H1 (cell line): Measurements from ENCODE around the gene ADGRL3. TPM values are rescaled to one million over a fixed set of nuclear protein-coding genes. Genes with fewer than 3 reads are reported as not detected.
"Not testable (repeated sequence)": the region's sequence is repeated elsewhere in the genome, so short reads cannot be mapped to it uniquely, and the experiment has no call there.

Experiments
- CTCF ChIA-PET: fragments of 300-600 bp; sonication (Branson Sonifier 250); formaldehyde crosslinking; loops from one replicate; lab custom pipeline; 2021; ENCODE audit not compliant: partially characterized antibody; lab: Charles Lee
- POLR2A ChIA-PET: fragments of 300-600 bp; sonication (Branson Sonifier 250); formaldehyde crosslinking; loops from one replicate; lab custom pipeline; 2021; ENCODE audit warnings: inconsistent platforms; ENCODE audit not compliant: partially characterized antibody; lab: Charles Lee
- DNase-seq, 2 experiments: peaks; one replicate each; pipeline versions ENCODE4 v3.0.0 to v3.0.0-alpha.2; 2010 to 2022; ENCODE audit warnings: low spot score in 2 of 2, low read depth in 1 of 2, mixed read lengths in 1 of 2
- FAIRE-seq: peaks from 2 replicates; lab custom pipeline; 2011; peaks lifted over from hg19 to GRCh38; lab: Jason Lieb, UNC
- H2AFZ ChIP-seq: 2 replicates; pipeline ENCODE4 v1.8.1; 2012; ENCODE audit warnings: low read length, inconsistent platforms
- H2AK5ac ChIP-seq: 2 replicates; pipeline ENCODE4 v1.6.1; 2013; ENCODE audit warnings: low read depth, low read length
- H2BK120ac ChIP-seq: replicated peaks from 2 replicates; pipeline ENCODE3; 2013; ENCODE audit warnings: low read depth, low read length, inconsistent platforms
- H2BK12ac ChIP-seq: 2 replicates; pipeline ENCODE4 v1.6.1; 2013; ENCODE audit warnings: low read depth, low read length
- H2BK15ac ChIP-seq: 2 replicates; pipeline ENCODE4 v1.6.1; 2013; ENCODE audit warnings: low read length
- H2BK20ac ChIP-seq: 2 replicates; pipeline ENCODE4 v1.6.1; 2013; ENCODE audit warnings: low read length
- H2BK5ac ChIP-seq: 2 replicates; pipeline ENCODE4 v1.6.1; 2013; ENCODE audit warnings: low read depth, low read length
- H3K14ac ChIP-seq: 2 replicates; pipeline ENCODE4 v1.6.1; 2013; ENCODE audit warnings: inconsistent platforms; ENCODE audit not compliant: insufficient read length
- H3K18ac ChIP-seq: 2 replicates; pipeline ENCODE4 v1.6.1; 2013; ENCODE audit warnings: low read length; ENCODE audit errors: extremely low read depth
- H3K23ac ChIP-seq: 2 replicates; pipeline ENCODE4 v1.6.1; 2013; ENCODE audit warnings: inconsistent platforms; ENCODE audit not compliant: insufficient read length
- H3K23me2 ChIP-seq: 2 replicates; pipeline ENCODE4 v1.6.1; 2013; ENCODE audit warnings: low read depth, low read length
- H3K27ac ChIP-seq: 2 replicates; pipeline ENCODE4 v1.6.1; 2011; ENCODE audit warnings: low read depth, low read length, inconsistent platforms
- H3K27me3 ChIP-seq, 4 experiments: replicated peaks in 1 of 4; 1 replicate in 1 of 4; 2 replicates in 3 of 4; pipeline versions ENCODE4 v1.6.1 to v1.8.1; 2011 to 2013; ENCODE audit warnings: low read length in 3 of 4, mild to moderate bottlenecking in 3 of 4, inconsistent platforms in 2 of 4, mixed read lengths in 2 of 4, moderate library complexity in 1 of 4; ENCODE audit not compliant: control insufficient read depth in 3 of 4, insufficient read depth in 3 of 4; ENCODE audit errors: extremely low read depth in 1 of 4
- H3K36me3 ChIP-seq, 4 experiments: 2 replicates each; pipeline versions ENCODE4 v1.6.1 to v1.8.1; 2011 to 2013; ENCODE audit warnings: mild to moderate bottlenecking in 4 of 4, low read length in 3 of 4, moderate library complexity in 2 of 4, control low read depth in 1 of 4, inconsistent platforms in 1 of 4; ENCODE audit not compliant: insufficient read depth in 4 of 4, control insufficient read depth in 2 of 4
- H3K4ac ChIP-seq: replicated peaks from 2 replicates; pipeline ENCODE3; 2013; ENCODE audit warnings: low read length, low read depth, mixed read lengths, inconsistent platforms; ENCODE audit not compliant: insufficient read length
- H3K4me1 ChIP-seq, 4 experiments: replicated peaks in 1 of 4; 1 replicate in 1 of 4; 2 replicates in 3 of 4; pipeline versions ENCODE4 v1.6.1 to v1.8.1; 2011 to 2013; ENCODE audit warnings: low read length in 3 of 4, inconsistent platforms in 2 of 4, mixed read lengths in 1 of 4; ENCODE audit not compliant: insufficient read depth in 4 of 4, control insufficient read depth in 3 of 4
- H3K4me2 ChIP-seq, 2 experiments: 2 replicates each; pipeline versions ENCODE4 v1.6.1 to v1.8.1; 2011 to 2013; ENCODE audit warnings: low read depth in 2 of 2, low read length in 2 of 2, control low read depth in 1 of 2, inconsistent platforms in 1 of 2, mild to moderate bottlenecking in 1 of 2; ENCODE audit not compliant: insufficient read depth in 1 of 2
- H3K4me3 ChIP-seq, 4 experiments: fragments of 200-600, 300-600 bp in 1 of 4; sonication (generic), shearing (Covaris generic), sonication (Bioruptor Twin) in 1 of 4; 2 replicates each; pipeline versions ENCODE4 v1.5.1 to v1.8.1; 2011 to 2016; ENCODE audit warnings: low read length in 4 of 4, low read depth in 3 of 4, control low read depth in 2 of 4, inconsistent platforms in 2 of 4, mild to moderate bottlenecking in 2 of 4, mixed read lengths in 1 of 4, moderate library complexity in 1 of 4; ENCODE audit not compliant: insufficient read depth in 2 of 4; ENCODE audit errors: extremely low read depth in 1 of 4
- H3K56ac ChIP-seq: replicated peaks from 2 replicates; pipeline ENCODE3; 2013; ENCODE audit warnings: low read depth, mild to moderate bottlenecking, mixed read lengths, low read length, inconsistent platforms; ENCODE audit not compliant: insufficient read length
- H3K79me1 ChIP-seq: 2 replicates; pipeline ENCODE4 v1.6.1; 2013; ENCODE audit warnings: low read depth, low read length, control low read depth
- H3K79me2 ChIP-seq, 2 experiments: 2 replicates each; pipeline versions ENCODE4 v1.6.1 to v1.8.1; 2012 to 2013; ENCODE audit warnings: low read length in 2 of 2, mild to moderate bottlenecking in 2 of 2, inconsistent platforms in 1 of 2; ENCODE audit not compliant: insufficient read depth in 2 of 2, control insufficient read depth in 1 of 2
- H3K9ac ChIP-seq, 4 experiments: replicated peaks in 1 of 4; 1 replicate in 1 of 4; 2 replicates in 3 of 4; pipeline versions ENCODE4 v1.6.1 to v1.8.1; 2011 to 2013; ENCODE audit warnings: low read depth in 3 of 4, low read length in 3 of 4, control low read depth in 2 of 4, mild to moderate bottlenecking in 2 of 4, moderate library complexity in 2 of 4, inconsistent platforms in 1 of 4; ENCODE audit errors: extremely low read depth in 1 of 4
- H3K9me3 ChIP-seq, 2 experiments: 2 replicates each; pipeline versions ENCODE4 v1.6.1 to v1.8.1; 2012 to 2013; ENCODE audit warnings: mild to moderate bottlenecking in 2 of 2, moderate library complexity in 2 of 2, control low read depth in 1 of 2, inconsistent platforms in 1 of 2, low read depth in 1 of 2, low read length in 1 of 2, mixed read lengths in 1 of 2; ENCODE audit not compliant: insufficient read depth in 2 of 2
- H4K20me1 ChIP-seq, 2 experiments: replicated peaks in 1 of 2; 2 replicates each; pipeline versions ENCODE3 to v1.8.1; 2011 to 2013; ENCODE audit warnings: inconsistent platforms in 2 of 2, low read length in 2 of 2, mild to moderate bottlenecking in 1 of 2; ENCODE audit not compliant: insufficient read depth in 2 of 2, control insufficient read depth in 1 of 2
- H4K5ac ChIP-seq: 2 replicates; pipeline ENCODE4 v1.6.1; 2013; ENCODE audit warnings: low read length, low read depth, mixed read lengths, inconsistent platforms; ENCODE audit not compliant: insufficient read length
- H4K8ac ChIP-seq: 2 replicates; pipeline ENCODE4 v1.8.0; 2013; ENCODE audit warnings: mild to moderate bottlenecking, moderate library complexity, low read length, inconsistent platforms; ENCODE audit not compliant: insufficient read depth; ENCODE audit errors: extremely low read depth
- H4K91ac ChIP-seq: replicated peaks from 2 replicates; pipeline ENCODE3; 2013; ENCODE audit warnings: low read length, mixed read lengths, inconsistent platforms; ENCODE audit not compliant: insufficient read length
- WGBS, 2 experiments: shearing (Covaris generic) in 1 of 2; methylation state at CpG; one replicate each; pipeline versions ENCODE4 v1.1.6 to v1.1.7; 2013 to 2015; ENCODE audit warnings: low lambda C conversion rate in 2 of 2, mixed read lengths in 2 of 2, inconsistent platforms in 1 of 2, low coverage in 1 of 2, missing lambda C conversion rate in 1 of 2; ENCODE audit not compliant: insufficient replicate concordance in 2 of 2, insufficient coverage in 1 of 2, insufficient read length in 1 of 2; ENCODE audit errors: extremely low coverage in 1 of 2, missing lambda C conversion rate in 1 of 2; 5-methylcytosine and 5-hydroxymethylcytosine counted together
- polyA plus RNA-seq, 7 experiments: library from polyadenylated mRNA; depleted of rRNA in 3 of 7; stranded (reverse) in 5 of 7; unstranded in 2 of 7; fragments of >200 nt in 5 of 7; fragments of 200-250 nt in 2 of 7; gene quantifications; 1 replicate in 5 of 7; 2 replicates in 1 of 7; 4 replicates in 1 of 7; pipeline versions ENCODE4 v1.2.1 to v1.2.3, GENCODE V29; 2011 to 2013; ENCODE audit warnings: missing spikeins in 2 of 7, mixed read lengths in 2 of 7
- total RNA-seq: library from RNA; stranded (reverse); fragmentation: NEBNext Ultra II Directional; extraction: Animal tissue kit (Norgen Biotek cat#: 25700); gene quantifications from 2 replicates; pipeline ENCODE4 v1.2.1, GENCODE V29; 2021

ADGRL3 gene
- total and polyA plus RNA-seq, 2 of the 8 experiments (the other 6 are each of a cell fraction or from before 2014, with no cell fraction given) = 6.6 to 13.0 TPM

DNA sequence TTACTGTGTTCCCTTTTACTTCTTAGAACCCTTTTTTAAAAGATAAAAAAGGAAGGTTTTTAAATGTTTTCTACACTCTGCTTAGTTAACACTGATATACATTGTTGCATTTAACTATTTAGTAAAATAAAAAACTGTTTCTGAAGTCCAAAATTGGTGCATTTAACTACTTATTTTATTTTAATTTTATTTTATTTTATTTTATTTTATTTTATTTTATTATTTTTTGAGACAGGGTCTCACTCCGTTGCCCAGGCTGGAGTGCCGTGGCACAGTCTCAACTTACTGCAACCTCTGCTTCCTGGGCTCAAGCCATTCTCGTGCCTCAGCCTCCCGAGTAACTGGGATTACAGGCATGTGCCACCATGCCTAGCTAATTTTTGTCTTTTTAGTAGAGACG is 652.0 kb downstream of the ADGRL3 start:
- WGBS, 2 experiments = 94% methylated on average over 5 of the region's 5 CpGs; no CpG with 5 or more reads in 1 of the 2 experiments
- H3K4me1 ChIP-seq, H4K8ac ChIP-seq, POLR2A ChIA-PET, H3K23ac ChIP-seq, H2BK5ac ChIP-seq, H4K91ac ChIP-seq, H2AFZ ChIP-seq, H3K79me2 ChIP-seq, H3K9ac ChIP-seq, H3K18ac ChIP-seq, H3K9me3 ChIP-seq, H2AK5ac ChIP-seq, H3K56ac ChIP-seq, H3K27ac ChIP-seq, H3K14ac ChIP-seq, H4K20me1 ChIP-seq, DNase-seq, H2BK12ac ChIP-seq, H2BK120ac ChIP-seq, H3K4me2 ChIP-seq, H3K4ac ChIP-seq, H2BK15ac ChIP-seq, FAIRE-seq, H4K5ac ChIP-seq, H3K79me1 ChIP-seq, H2BK20ac ChIP-seq, H3K36me3 ChIP-seq, H3K27me3 ChIP-seq, H3K23me2 ChIP-seq, H3K4me3 ChIP-seq: not testable (repeated sequence)
- CTCF ChIA-PET = interaction anchor here (1.3 to 1.8 kb wide), 2 partner anchors 13 to 15 kb away, joined by 3 to 7 read pairs; no protein-coding TSS in a partner anchor
